A375 (cell line): ENCODE data around the gene LACRT. TPM values are rescaled to one million over a fixed set of nuclear protein-coding genes. Genes with fewer than 3 reads are reported as not detected.

Source experiments
- total RNA-seq: library from RNA; depleted of rRNA; stranded (reverse); fragments of >200 nt; shearing (Covaris generic); gene quantifications from 2 replicates; pipeline ENCODE4 v1.2.3, GENCODE V29; 2014; rRNA removed

Gene LACRT, protein sequence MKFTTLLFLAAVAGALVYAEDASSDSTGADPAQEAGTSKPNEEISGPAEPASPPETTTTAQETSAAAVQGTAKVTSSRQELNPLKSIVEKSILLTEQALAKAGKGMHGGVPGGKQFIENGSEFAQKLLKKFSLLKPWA
- not detected in 2 replicates for total RNA-seq

DNA sequence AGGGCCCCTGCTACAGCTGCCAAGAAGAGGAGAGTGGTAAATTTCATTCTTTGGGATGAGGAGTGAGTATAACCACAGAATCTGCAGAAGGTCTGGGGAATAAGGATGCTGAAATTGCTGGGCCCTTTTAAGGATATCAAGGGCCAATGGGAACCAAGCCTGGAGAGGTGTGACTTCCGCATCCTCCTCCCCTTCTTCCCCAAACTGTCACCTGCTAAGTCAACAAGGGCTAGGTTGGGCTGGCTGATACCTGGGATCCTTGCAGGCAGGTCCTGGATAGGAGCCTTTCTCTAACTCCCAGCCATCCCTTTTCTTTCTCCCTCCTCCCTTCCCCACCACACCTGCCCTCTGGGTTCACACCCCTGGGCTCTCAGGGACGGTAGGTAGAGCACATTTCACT is at the start of gene LACRT:
Gene LACRT, minus strand, starts transcription at position 101 of the 400 bp plus-strand sequence. Its CDS starts 54 bp downstream, at position 47.

DNA sequence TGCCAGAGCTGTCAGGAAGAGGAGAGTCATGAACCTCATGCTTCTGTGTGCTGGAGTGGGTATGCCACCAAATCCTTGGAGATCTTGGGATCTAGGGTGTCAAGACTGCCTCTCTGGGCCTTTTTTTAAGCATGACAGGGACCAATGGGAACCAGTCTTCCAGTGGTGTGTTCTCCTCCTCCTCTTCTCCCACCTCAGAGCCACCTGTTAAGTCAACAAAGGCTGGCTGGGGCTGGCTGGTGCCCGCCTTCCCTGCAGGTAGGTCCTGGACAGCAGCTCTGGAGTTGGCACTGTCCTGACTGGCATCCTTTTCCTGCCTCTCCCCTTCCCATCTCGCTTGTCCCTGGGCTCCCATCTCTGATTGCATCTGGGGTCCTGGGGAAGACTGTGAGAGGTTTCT is 13.6 kb upstream of the LACRT start, which contains the start of gene DCD:
Gene DCD, minus strand, starts transcription at position 101 of the 400 bp plus-strand sequence. Its CDS starts 62 bp downstream, at position 39.

DNA sequence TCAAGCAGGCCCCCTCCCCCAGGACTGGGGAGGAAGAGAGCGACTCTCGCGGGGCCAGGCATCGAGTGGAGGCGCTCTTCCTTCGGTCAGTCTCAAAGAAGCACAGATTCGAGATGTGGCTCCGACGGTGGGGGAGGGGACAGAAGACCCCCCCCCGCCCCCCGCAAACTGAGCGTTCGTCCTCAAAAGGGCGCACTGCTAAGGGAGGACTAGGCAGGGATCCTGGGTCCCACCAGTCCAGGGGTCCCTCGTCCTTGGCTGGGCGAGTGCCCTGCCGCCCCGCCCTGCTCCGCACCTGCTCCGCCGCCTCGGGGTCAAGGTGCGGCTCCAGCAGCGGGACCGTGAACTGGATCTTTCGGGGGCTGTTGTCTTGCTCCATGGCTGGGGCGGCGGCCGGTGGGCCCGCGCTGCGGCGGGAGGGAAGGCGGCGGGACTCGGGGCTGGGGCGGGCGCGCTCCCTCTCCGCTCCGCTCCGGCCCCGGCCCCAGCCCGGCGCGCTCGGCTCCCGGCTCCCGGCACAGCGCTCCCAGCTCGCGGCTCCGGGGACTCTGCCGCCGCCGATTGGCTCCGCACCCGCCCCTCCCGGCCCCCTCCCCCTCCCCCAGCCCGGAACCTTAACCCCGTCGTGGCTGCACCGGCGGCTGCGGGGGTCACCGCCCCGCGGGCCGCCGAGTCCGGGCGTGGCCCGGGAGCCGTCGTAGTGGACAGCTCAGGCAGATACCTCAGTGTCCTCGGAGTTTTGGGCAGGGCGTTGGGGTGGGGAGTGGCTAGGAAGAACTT is 46.4 kb downstream of the LACRT start, which contains the start of gene PPP1R1A:
Gene PPP1R1A, minus strand, starts transcription at position 550 of the 780 bp plus-strand sequence. Its CDS starts 171 bp downstream, at position 379.

Other genes starting within 250 kb of the LACRT start
- gene ITGA5, start 215.6 kb downstream of the LACRT start, total RNA-seq = 93.5 and 94.4 TPM in 2 replicates
- gene GTSF1, start 161.3 kb downstream of the LACRT start, total RNA-seq = 115 and 161 TPM in 2 replicates
- not detected in 2 replicates for gene NCKAP1L, start 137.1 kb downstream of the LACRT start, total RNA-seq
- gene PDE1B, start 85.3 kb downstream of the LACRT start, total RNA-seq = 0.13 and 0.34 TPM in 2 replicates
- gene PPP1R1A, start 46.2 kb downstream of the LACRT start, total RNA-seq = not detected in 2 replicates
- gene DCD, start 13.5 kb upstream of the LACRT start, total RNA-seq = not detected in 2 replicates
- not detected in 2 replicates for gene MUCL1, start 219.6 kb upstream of the LACRT start, total RNA-seq